Transverse colon (tissue), 4 donors: ENCODE data around the gene PFKFB3. TPM values are rescaled to one million over a fixed set of nuclear protein-coding genes. Genes with fewer than 3 reads are reported as not detected.

Experiments used
- DNase-seq: peaks from one replicate; pipeline ENCODE4 v3.0.0-alpha.2; 2019
- H3K27ac ChIP-seq, 4 donors: fragments of 200-600 bp; sonication (generic); 2 replicates each; pipeline ENCODE4 v1.5.1; 2016 to 2018; ENCODE audit warnings: inconsistent platforms in 4 of 4
- H3K27me3 ChIP-seq: fragments of 200-600 bp; sonication (generic); 2 replicates; pipeline ENCODE4 v1.5.1; 2017; ENCODE audit warnings: inconsistent platforms
- H3K36me3 ChIP-seq, 4 donors: fragments of 200-600 bp; sonication (generic); 2 replicates each; pipeline ENCODE4 v1.5.1; 2017 to 2019; ENCODE audit warnings: inconsistent platforms in 4 of 4
- H3K4me1 ChIP-seq, 4 donors: fragments of 200-600 bp; sonication (generic); 2 replicates each; pipeline ENCODE4 v1.5.1; 2017 to 2020; ENCODE audit warnings: inconsistent platforms in 4 of 4
- H3K4me3 ChIP-seq, 4 donors: fragments of 200-600 bp; sonication (generic); 1 replicate in 1 of 4; 2 replicates in 3 of 4; pipeline versions ENCODE4 v1.5.1 to v1.6.1; 2017 to 2019; ENCODE audit warnings: inconsistent platforms in 4 of 4
- H3K9me3 ChIP-seq, 2 donors: fragments of 200-600 bp; sonication (generic); 2 replicates each; pipeline ENCODE4 v1.5.1; 2017 to 2019; ENCODE audit warnings: inconsistent platforms in 2 of 2
- CTCF ChIP-seq, 5 experiments: fragments of 200-600 bp in 3 of 5; fragments of 450-650 bp in 2 of 5; sonication (generic) in 3 of 5; IDR thresholded peaks; 1 replicate in 2 of 5; 2 replicates in 3 of 5; pipeline ENCODE4 v1.5.1; 2016 to 2017; ENCODE audit warnings: antibody characterized with exemption in 5 of 5, inconsistent platforms in 3 of 5, mild to moderate bottlenecking in 2 of 5, moderate library complexity in 1 of 5
- EP300 ChIP-seq: sonication (generic); formaldehyde crosslinking; IDR thresholded peaks from one replicate; pipeline ENCODE4 v1.6.1; 2017; ENCODE audit warnings: antibody characterized with exemption, low read depth
- POLR2A ChIP-seq: fragments of 450-650 bp; IDR thresholded peaks from one replicate; pipeline ENCODE4 v1.6.1; 2016; ENCODE audit warnings: antibody characterized with exemption, mild to moderate bottlenecking, moderate library complexity
- POLR2AphosphoS5 ChIP-seq, 3 donors: sonication (generic); formaldehyde crosslinking; IDR thresholded peaks; one replicate each; pipeline ENCODE4 v1.6.1; 2016; ENCODE audit warnings: antibody characterized with exemption in 3 of 3
- WGBS, 2 donors: methylation state at CpG; one replicate each; pipeline ENCODE4 v1.1.5; 2018; ENCODE audit warnings: low coverage in 1 of 2; 5-methylcytosine and 5-hydroxymethylcytosine counted together
- in situ Hi-C, 4 donors: fragments of 200-750 bp; cut with MboI; loops; one replicate each; pipeline versions ENCODE4 v1.15.0 to v1.15.1; 2017; ENCODE audit warnings: low sequenced_read_pairs in 3 of 4, low pct_ligation_motif_present in 1 of 4, low pct_unique_long_range_greater_than_20kb in 1 of 4
- intact Hi-C: fragments of 100-400 bp; cut with DNase I; formaldehyde crosslinking; loops from one replicate; pipeline ENCODE4 v1.15.1; 2023; ENCODE audit warnings: low total_unique reads
- total RNA-seq, 4 donors: library from RNA; depleted of rRNA; stranded (reverse); fragments of >200 nt; gene quantifications; one replicate each; pipeline ENCODE4 v1.1.0, GENCODE V29; 2016

PFKFB3 gene
- total RNA-seq, 4 donors from 2014 or later: 16.9 to 29.9 (median 20.2) TPM

- Histone ChIP-seq H3K4me3 (no peak overlapping the region), H3K4me1 (peaks cover 9 to 31% (median 21%) of the 10 kb centered on the region in 4 donors), H3K36me3 (no peaks in the 10 kb centered on the region), H3K27me3 (no peaks in the 10 kb centered on the region), H3K27ac (no peak overlapping the region), H3K9me3 (no peaks in the 10 kb centered on the region)
- in situ Hi-C loops (loop anchor here in 2 of 4 donors (10.0 kb wide), 2 partner anchors 63 to 93 kb away; no protein-coding TSS in a partner anchor), intact Hi-C loops (no loop called here)
- no peak for TF ChIP-seq EP300
- TF ChIP-seq CTCF (IDR thresholded peaks at IDR 0.05): no peak
- no peak for TF ChIP-seq POLR2A
- no peak for TF ChIP-seq POLR2AphosphoS5 (IDR thresholded peaks at IDR 0.05)
- no peak for DNase-seq
- WGBS, 2 donors: 82 to 91% methylated on average over 3 to 4 of the region's 4 CpGs
These were observed 4.9 kb downstream of the PFKFB3 start for GRCh38 chr10:6207658-6208057.

- Histone ChIP-seq H3K9me3 (no peaks in the 10 kb centered on the region), H3K27ac (no peak overlapping the region), H3K36me3 (peaks cover 0 to 3% (median 1%) of the 10 kb centered on the region in 4 donors), H3K27me3 (no peaks in the 10 kb centered on the region), H3K4me1 (peaks cover 7 to 26% (median 17%) of the 10 kb centered on the region in 4 donors), H3K4me3 (no peak overlapping the region)
- DNase-seq: no peak
- intact Hi-C loops (no loop called here), in situ Hi-C loops (loop anchor here in 2 of 4 donors (10.0 kb wide), 2 partner anchors 64 to 94 kb away; no protein-coding TSS in a partner anchor)
- no peak for TF ChIP-seq POLR2AphosphoS5 (IDR thresholded peaks at IDR 0.05)
- TF ChIP-seq EP300: no peak
- TF ChIP-seq CTCF (IDR thresholded peaks at IDR 0.05): no peak
- no peak for TF ChIP-seq POLR2A
- WGBS, 2 donors: 80% methylated on average over 12 of the region's 12 CpGs; no CpG with 5 or more reads in 1 of the 2 donors
These were observed 6.1 kb downstream of the PFKFB3 start for GRCh38 chr10:6208799-6209235.

- H3K27ac ChIP-seq: peak overlapping the region; percentile 13 to 60 (median 39)
- no peak for DNase-seq
- H3K9me3 ChIP-seq: no peaks in the 10 kb centered on the region
- intact Hi-C loops: no loop called here
- WGBS, 2 donors: 80% methylated on average over 2 to 6 of the region's 6 CpGs
- peaks cover 0 to 13% (median 5%) of the 10 kb centered on the region in 4 donors for H3K36me3 ChIP-seq
- H3K4me3 ChIP-seq: no peak overlapping the region
- in situ Hi-C loops: loop anchor here in 1 of 4 donors (10.0 kb wide), 1 partner anchor 183 kb away; no protein-coding TSS in a partner anchor
- no peaks in the 10 kb centered on the region for H3K27me3 ChIP-seq
- peaks cover 0 to 14% (median 4%) of the 10 kb centered on the region in 4 donors for H3K4me1 ChIP-seq
- TF ChIP-seq POLR2AphosphoS5 (IDR thresholded peaks at IDR 0.05) (no peak), EP300 (no peak), POLR2A (no peak), CTCF (IDR thresholded peaks at IDR 0.05) (no peak)
These were observed 8.6 kb downstream of the PFKFB3 start for GRCh38 chr10:6211341-6211670.

GRCh38 chr10:6211671-6212635 is 9.2 kb downstream of the PFKFB3 start:
- WGBS, 2 donors: 80% methylated on average over 2 to 30 of the region's 30 CpGs
- no peaks in the 10 kb centered on the region for H3K9me3 ChIP-seq
- H3K4me3 ChIP-seq: no peak overlapping the region
- no peaks in the 10 kb centered on the region for H3K27me3 ChIP-seq
- TF ChIP-seq POLR2AphosphoS5 (IDR thresholded peaks at IDR 0.05) (peak in 2 of 3 donors; percentile 25 to 42), POLR2A (no peak), CTCF (IDR thresholded peaks at IDR 0.05) (no peak), EP300 (no peak)
- in situ Hi-C loops (loop anchor here in 1 of 4 donors (10.0 kb wide), 1 partner anchor 183 kb away; no protein-coding TSS in a partner anchor), intact Hi-C loops (no loop called here)
- peaks cover 0 to 18% (median 6%) of the 10 kb centered on the region in 4 donors for H3K36me3 ChIP-seq
- H3K27ac ChIP-seq: peak overlapping the region; percentile 13 to 60 (median 39)
- DNase-seq: no peak
- peaks cover 0 to 14% (median 4%) of the 10 kb centered on the region in 4 donors for H3K4me1 ChIP-seq
